Stimulated activated CD8-positive, alpha-beta memory T cell treated with anti-CD3 and anti-CD28 coated beads, Interleukin-12 subunit alpha, Interleukin-12 subunit beta, amount 100 ng/mL, for 24 hours (primary cell): ENCODE measurements around the gene TPCN2.
A peak's percentile ranks its signal among the peaks of the same experiment; 100 is the strongest.

Experiments used
- DNase-seq: peaks from one replicate; pipeline ENCODE4 v3.0.0-alpha.2; 2020; ENCODE audit errors: extremely low read depth

Gene TPCN2

GRCh38 chr11:69094111-69094914 is 45.6 kb downstream of the TPCN2 start:
- DNase-seq, result no peak

DNA sequence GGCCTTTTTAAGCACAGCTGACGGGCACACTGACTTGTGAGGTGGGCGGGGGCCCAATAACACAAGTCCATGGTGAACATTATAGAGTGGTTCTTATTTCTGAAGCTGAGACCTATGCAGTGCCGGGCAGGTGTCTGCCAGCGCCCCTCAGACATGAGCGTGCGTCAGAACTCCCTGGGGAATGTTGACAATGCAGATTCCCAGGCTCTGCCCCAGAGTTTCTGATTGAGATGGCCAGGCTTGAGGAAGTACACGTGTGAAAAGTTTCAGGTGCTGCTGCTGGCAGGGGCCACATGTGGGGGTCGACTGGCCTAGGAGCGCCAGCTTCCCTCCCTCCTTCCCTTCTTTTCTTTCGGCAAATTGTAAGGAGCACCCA is 46.2 kb downstream of the TPCN2 start:
- no peak for DNase-seq

DNA sequence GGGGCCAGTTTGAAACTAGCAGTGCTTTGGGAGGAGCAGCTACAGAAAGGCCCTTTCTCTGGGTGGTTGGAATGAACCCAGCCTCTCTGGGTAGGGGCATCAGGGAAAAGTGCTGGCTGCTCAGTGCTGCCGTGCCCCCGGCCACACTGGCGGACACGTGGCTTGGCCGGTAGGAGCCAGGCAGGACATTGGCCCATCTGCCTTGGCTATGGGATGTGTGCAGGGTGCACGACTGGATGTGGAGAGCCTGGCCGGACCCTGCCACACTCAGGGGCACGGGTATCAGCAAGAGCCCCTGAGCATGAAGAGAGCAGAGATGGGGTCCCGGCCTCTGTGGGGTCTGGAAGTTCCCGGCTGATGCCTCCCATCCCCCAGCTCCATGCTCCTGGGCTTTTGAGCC is 46.6 kb downstream of the TPCN2 start:
- DNase-seq, result no peak

- no peak for DNase-seq
These were observed 47.7 kb downstream of the TPCN2 start for GRCh38 chr11:69096473-69096872.

GRCh38 chr11:69097263-69097662 is 48.5 kb downstream of the TPCN2 start:
- no peak for DNase-seq

DNA sequence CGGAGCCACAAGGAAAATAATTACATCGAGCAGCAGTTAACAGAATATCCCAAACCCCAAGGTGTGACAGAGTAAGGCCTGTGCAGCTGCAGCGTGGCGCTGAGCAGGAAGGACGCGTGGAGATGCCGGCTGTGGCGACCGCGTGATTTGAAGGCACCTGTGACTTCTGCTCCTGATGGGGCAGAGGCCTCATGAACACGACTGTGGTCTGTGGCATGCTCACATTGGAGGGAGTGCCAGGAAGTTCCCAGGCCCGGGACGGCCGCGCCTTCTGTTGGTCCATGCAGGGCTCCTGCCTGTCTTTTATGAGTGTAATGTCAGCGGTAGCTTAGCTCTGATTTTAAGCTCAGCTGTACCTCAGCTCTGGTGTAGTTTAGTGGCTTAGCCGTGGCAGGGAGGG is 50.4 kb downstream of the TPCN2 start:
- DNase-seq, result no peak

DNA sequence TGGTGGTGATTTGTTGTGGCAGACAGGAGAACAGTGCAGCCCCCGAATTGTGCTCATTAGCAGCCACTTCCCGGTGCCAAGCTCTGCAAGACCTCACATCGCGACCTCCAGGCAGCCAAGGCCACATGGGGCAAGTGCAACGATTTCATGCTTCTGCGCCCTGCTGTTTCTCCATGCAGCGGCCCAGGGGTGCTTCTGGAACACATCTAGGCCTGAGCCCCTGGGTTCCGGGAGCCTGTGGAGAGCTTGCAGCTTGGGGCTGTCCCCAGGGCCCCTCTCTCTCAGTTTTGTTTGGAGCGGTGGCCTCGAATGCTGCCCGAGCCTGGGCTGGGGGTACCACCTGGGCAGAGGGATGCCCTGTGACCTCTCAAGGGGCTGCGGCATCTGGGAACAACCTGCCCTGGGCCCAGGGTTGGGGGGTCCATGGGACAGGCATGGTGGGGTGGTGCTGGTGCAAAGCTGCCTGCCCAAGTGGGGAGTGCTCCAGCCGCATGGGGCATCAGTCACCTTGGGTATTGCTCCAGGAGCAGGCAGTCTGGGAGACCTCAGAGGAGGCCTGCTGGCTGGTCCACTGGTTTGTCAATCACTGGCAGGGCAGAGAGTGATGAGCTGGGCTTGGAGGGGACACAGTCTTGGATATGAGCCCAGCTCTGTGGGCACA is 51.9 kb downstream of the TPCN2 start:
- DNase-seq, result no peak

- DNase-seq, result peak; percentile 22
These were observed 52.5 kb downstream of the TPCN2 start for GRCh38 chr11:69101115-69101791.

GRCh38 chr11:69101792-69102695 is 53.3 kb downstream of the TPCN2 start:
- DNase-seq, result no peak

GRCh38 chr11:69102732-69103615 is 54.2 kb downstream of the TPCN2 start:
- DNase-seq, result no peak

DNA sequence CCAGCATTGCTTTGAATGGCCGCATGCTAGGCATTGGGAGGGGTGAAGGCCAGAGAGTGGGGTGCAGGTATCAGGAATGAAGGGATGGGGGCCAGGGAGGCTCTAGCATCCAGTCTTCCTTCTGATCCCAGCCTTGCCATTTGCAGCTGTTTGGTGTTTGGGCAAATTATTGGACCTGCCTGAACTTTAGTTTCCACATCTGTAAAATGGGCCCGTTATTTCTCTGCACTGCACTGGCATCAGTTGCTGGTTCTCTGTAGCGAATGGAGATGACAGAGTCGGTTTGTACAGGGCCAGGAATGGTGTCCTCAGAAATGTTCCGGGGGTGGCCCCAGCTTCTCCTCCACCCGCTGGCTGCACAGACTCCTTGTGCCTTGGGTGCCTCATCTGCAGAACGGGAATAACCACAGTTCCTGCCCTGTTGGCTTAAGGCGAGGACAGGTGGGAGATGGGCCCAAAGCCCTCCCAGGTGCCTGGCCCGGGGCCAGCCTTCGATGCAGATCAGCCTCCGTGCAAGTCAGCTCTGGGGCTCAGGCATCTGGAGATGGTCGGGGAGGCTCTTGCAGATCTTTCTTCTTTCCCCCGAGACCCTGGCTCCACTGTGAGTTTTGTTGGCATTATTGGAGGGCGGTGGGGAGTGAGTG is 55.6 kb downstream of the TPCN2 start:
- no peak for DNase-seq

- no peak for DNase-seq
These were observed 56.2 kb downstream of the TPCN2 start for GRCh38 chr11:69104856-69105395.

DNA sequence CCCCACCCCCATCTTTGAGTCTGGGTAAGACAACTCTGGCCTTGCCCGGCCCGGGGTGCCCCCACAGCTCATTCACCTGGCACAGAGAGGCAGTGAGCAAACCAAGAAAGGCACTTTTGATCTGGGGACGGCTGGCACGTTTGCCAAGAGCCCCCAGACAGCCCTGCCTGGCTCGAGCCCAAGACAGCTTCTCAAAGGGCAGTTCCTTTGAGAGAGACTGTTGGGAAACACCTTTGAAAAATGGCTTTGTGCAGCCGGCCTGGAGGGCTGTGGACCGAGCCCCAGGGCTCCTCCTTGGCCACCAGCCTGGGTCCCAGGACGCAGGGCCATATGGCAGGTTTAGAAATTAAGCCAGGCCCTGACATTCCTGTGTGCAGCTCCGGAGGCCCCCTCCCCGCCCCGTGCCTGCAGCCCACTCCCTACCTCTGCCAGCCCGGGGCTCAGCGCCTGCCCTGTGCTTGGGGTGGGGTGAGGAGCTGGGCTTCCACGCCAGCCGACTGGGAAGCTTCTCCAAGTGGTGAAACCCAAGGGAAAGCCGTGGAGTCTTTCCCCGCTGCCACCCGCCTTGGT is 56.8 kb downstream of the TPCN2 start:
- no peak for DNase-seq

GRCh38 chr11:69106031-69106811 is 57.5 kb downstream of the TPCN2 start:
- no peak for DNase-seq

GRCh38 chr11:69107413-69107812 is 58.7 kb downstream of the TPCN2 start:
- DNase-seq, result no peak

- no peak for DNase-seq
These were observed 59.3 kb downstream of the TPCN2 start for GRCh38 chr11:69108030-69108429.

DNA sequence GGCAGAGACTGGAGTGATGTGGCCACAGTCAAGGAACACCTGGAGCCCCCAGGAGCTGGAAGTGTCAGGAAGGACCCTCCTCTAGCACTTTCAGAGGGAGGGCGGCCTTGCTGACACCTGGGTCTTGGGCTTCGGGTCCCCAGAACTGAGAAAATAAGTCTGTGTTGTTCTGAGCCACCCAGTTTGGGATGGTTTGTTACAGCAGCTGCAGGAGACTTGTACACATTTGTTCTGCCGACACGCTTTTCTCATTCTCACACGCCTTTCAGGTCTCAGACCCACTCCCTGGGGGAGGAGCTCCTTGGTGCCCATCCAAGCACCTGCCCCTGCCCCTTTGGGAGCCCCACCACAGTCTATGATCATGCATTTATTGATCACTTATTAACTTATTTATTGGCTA is 59.8 kb downstream of the TPCN2 start:
- DNase-seq, result no peak

- DNase-seq, result no peak
These were observed 60.4 kb downstream of the TPCN2 start for GRCh38 chr11:69109101-69109500.

GRCh38 chr11:69110451-69110850 is 61.7 kb downstream of the TPCN2 start:
- DNase-seq, result no peak
